Osteocyte (in vitro differentiated cells): ENCODE data around the gene SLC25A24. TPM values are rescaled to one million over a fixed set of nuclear protein-coding genes. Genes with fewer than 3 reads are reported as not detected.
"Not testable (repeated sequence)": the region's sequence is repeated elsewhere in the genome, so short reads cannot be mapped to it uniquely, and the experiment has no call there.

Source experiments
- DNase-seq: peaks from one replicate; pipeline ENCODE4 v3.0.0; 2021; ENCODE audit warnings: mixed read lengths; ENCODE audit not compliant: unreplicated experiment; ENCODE audit errors: extremely low spot score
- H3K27ac Mint-ChIP-seq: one replicate; pipeline ENCODE4 v1.8.0; 2021; ENCODE audit warnings: mild to moderate bottlenecking, mixed read lengths; ENCODE audit not compliant: unreplicated experiment
- H3K27me3 Mint-ChIP-seq: one replicate; pipeline ENCODE4 v1.8.0; 2021; ENCODE audit warnings: mixed read lengths; ENCODE audit not compliant: unreplicated experiment
- H3K36me3 Mint-ChIP-seq: one replicate; pipeline ENCODE4 v1.8.0; 2021; ENCODE audit warnings: mixed read lengths; ENCODE audit not compliant: unreplicated experiment
- H3K4me1 Mint-ChIP-seq: one replicate; pipeline ENCODE4 v1.8.0; 2021; ENCODE audit warnings: mixed read lengths; ENCODE audit not compliant: unreplicated experiment
- H3K4me3 Mint-ChIP-seq: one replicate; pipeline ENCODE4 v1.8.0; 2021; ENCODE audit warnings: mild to moderate bottlenecking, moderate library complexity, mixed read lengths; ENCODE audit not compliant: unreplicated experiment
- H3K9me3 Mint-ChIP-seq: one replicate; pipeline ENCODE4 v1.8.0; 2021; ENCODE audit warnings: mixed read lengths; ENCODE audit not compliant: unreplicated experiment
- total RNA-seq: library from RNA; stranded (reverse); gene quantifications from 2 replicates; pipeline ENCODE4 v1.2.1, GENCODE V29; 2021
- TF ChIP-seq, protein P1 (sequence below): fragments of 200-600 bp; sonication (generic); IDR thresholded peaks from 2 replicates; pipeline ENCODE4 v1.5.0; 2021; ENCODE audit warnings: antibody characterized with exemption, mild to moderate bottlenecking, moderate library complexity

Gene SLC25A24
- total RNA-seq, 1 donor from 2014 or later, result 41.3 TPM

DNA sequence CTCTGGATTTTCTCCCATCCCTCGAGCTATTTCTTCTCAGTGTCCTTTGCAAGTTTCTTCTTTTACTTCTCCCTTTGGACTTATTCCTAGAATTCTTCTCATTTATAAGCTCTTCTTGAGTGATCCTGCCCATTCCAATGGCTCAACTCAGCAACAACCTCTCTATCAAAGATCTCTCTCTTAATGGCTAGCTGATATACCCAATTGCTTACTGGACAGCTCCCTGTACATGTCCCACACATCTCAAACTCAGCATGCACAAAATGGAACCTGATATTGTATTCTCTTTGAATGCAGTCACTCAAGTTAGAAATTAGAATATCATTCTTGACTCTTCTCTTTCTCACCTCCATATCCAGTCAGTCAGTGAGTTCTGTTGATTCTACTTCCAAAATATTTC is 48.6 kb downstream of the SLC25A24 start:
- peaks cover 46% of the 10 kb centered on the region for H3K36me3 Mint-ChIP-seq
- H3K4me1 Mint-ChIP-seq, result no peaks in the 10 kb centered on the region
- DNase-seq, result no peak
- no peak overlapping the region for H3K27ac Mint-ChIP-seq
- H3K27me3 Mint-ChIP-seq, result no peaks in the 10 kb centered on the region
- no peak overlapping the region for H3K4me3 Mint-ChIP-seq
- TF ChIP-seq, protein P1, sequence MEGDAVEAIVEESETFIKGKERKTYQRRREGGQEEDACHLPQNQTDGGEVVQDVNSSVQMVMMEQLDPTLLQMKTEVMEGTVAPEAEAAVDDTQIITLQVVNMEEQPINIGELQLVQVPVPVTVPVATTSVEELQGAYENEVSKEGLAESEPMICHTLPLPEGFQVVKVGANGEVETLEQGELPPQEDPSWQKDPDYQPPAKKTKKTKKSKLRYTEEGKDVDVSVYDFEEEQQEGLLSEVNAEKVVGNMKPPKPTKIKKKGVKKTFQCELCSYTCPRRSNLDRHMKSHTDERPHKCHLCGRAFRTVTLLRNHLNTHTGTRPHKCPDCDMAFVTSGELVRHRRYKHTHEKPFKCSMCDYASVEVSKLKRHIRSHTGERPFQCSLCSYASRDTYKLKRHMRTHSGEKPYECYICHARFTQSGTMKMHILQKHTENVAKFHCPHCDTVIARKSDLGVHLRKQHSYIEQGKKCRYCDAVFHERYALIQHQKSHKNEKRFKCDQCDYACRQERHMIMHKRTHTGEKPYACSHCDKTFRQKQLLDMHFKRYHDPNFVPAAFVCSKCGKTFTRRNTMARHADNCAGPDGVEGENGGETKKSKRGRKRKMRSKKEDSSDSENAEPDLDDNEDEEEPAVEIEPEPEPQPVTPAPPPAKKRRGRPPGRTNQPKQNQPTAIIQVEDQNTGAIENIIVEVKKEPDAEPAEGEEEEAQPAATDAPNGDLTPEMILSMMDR, result no peak
- H3K9me3 Mint-ChIP-seq, result no peaks in the 10 kb centered on the region

- no peak for DNase-seq
- Mint-ChIP-seq H3K36me3 (peaks cover 52% of the 10 kb centered on the region), H3K27ac (no peak overlapping the region), H3K4me3 (no peak overlapping the region), H3K9me3 (peaks cover 5% of the 10 kb centered on the region), H3K27me3 (no peaks in the 10 kb centered on the region), H3K4me1 (no peaks in the 10 kb centered on the region)
- TF ChIP-seq, protein P1, result no peak
Observed at GRCh38 chr1:108149796-108150467, 50.2 kb downstream of the SLC25A24 start.

- not testable (repeated sequence) for H3K4me3 Mint-ChIP-seq, H3K27me3 Mint-ChIP-seq, H3K27ac Mint-ChIP-seq, H3K9me3 Mint-ChIP-seq, DNase-seq
- Mint-ChIP-seq H3K36me3 (peaks cover 62% of the 10 kb centered on the region), H3K4me1 (peaks cover 22% of the 10 kb centered on the region)
Observed at GRCh38 chr1:108144569-108144968, 55.6 kb downstream of the SLC25A24 start.

GRCh38 chr1:108142773-108143394 is 57.3 kb downstream of the SLC25A24 start:
- no peaks in the 10 kb centered on the region for H3K27me3 Mint-ChIP-seq
- H3K9me3 Mint-ChIP-seq, result peaks cover 5% of the 10 kb centered on the region
- TF ChIP-seq, protein P1, result no peak
- H3K4me3 Mint-ChIP-seq, result no peak overlapping the region
- DNase-seq, result no peak
- peaks cover 22% of the 10 kb centered on the region for H3K4me1 Mint-ChIP-seq
- peaks cover 60% of the 10 kb centered on the region for H3K36me3 Mint-ChIP-seq
- H3K27ac Mint-ChIP-seq, result peak overlapping the region; percentile 72

- Mint-ChIP-seq H3K27me3 (no peaks in the 10 kb centered on the region), H3K4me1 (peaks cover 22% of the 10 kb centered on the region), H3K27ac (peak overlapping the region; percentile 79), H3K36me3 (peaks cover 56% of the 10 kb centered on the region), H3K9me3 (peaks cover 5% of the 10 kb centered on the region), H3K4me3 (no peak overlapping the region)
- TF ChIP-seq, protein P1, result no peak
- DNase-seq, result no peak
Observed at GRCh38 chr1:108142258-108142657, 57.9 kb downstream of the SLC25A24 start.
